ENCODE measurements around the gene NFKBIL1. TPM values are rescaled to one million over a fixed set of nuclear protein-coding genes. Genes with fewer than 3 reads are reported as not detected.

The NFKBIL1 gene
- total and polyA plus RNA-seq, 10 of the 15 experiments (the other 5 are each of a cell fraction or from before 2014, with no cell fraction given), result 0.19 to 15.1 (median 7.0) TPM

- TF ChIP-seq ZNF592 (IDR thresholded peaks at IDR 0.05) (no peak), ATF2 (IDR thresholded peaks at IDR 0.05; ENCODE audit: low read length) (peak; percentile 94), PKNOX1 (IDR thresholded peaks at IDR 0.05) (no peak), FOXK2 (IDR thresholded peaks at IDR 0.05) (no peak), YBX1 (IDR thresholded peaks at IDR 0.05) (no peak), KDM1A (IDR thresholded peaks at IDR 0.05; ENCODE audit: borderline replicate concordance) (no peak), NRF1 (conservative IDR thresholded peaks at IDR 0.05; ENCODE audit: low read depth, low read length) (no peak), POLR2AphosphoS2 (IDR thresholded peaks at IDR 0.05; ENCODE audit: low read depth, low read length) (no peak), ATF3 (IDR thresholded peaks at IDR 0.05; ENCODE audit: borderline replicate concordance, extremely low read depth, low read depth, low read length) (no peak), MAX (IDR thresholded peaks at IDR 0.05; ENCODE audit: low read depth, low read length) (peak; percentile 48; the same call in 1 of the 2 replicates), POLR2AphosphoS5 (IDR thresholded peaks at IDR 0.05; ENCODE audit: low read length) (peak; percentile 91), HCFC1 (IDR thresholded peaks at IDR 0.05; ENCODE audit: low read length) (no peak), SPI1 (IDR thresholded peaks at IDR 0.05; ENCODE audit: borderline replicate concordance, insufficient read depth, low read depth, low read length) (peak; percentile 44; the same call in 1 of the 2 replicates), STAT1 (conservative IDR thresholded peaks at IDR 0.05) (no peak), RELA (IDR thresholded peaks at IDR 0.05; ENCODE audit: borderline replicate concordance, partially characterized antibody) (peak; percentile 61), RFX5 (IDR thresholded peaks at IDR 0.05; ENCODE audit: low read depth, low read length) (no peak), ZSCAN29 (IDR thresholded peaks at IDR 0.05) (no peak), ASH2L (IDR thresholded peaks at IDR 0.05; ENCODE audit: borderline replicate concordance, low read depth) (no peak), RBBP5 (conservative IDR thresholded peaks at IDR 0.05) (no peak), IKZF2 (IDR thresholded peaks at IDR 0.05) (peak; percentile 98 to 99), ESRRA (IDR thresholded peaks at IDR 0.05; ENCODE audit: low read length) (no peak), KLF5 (IDR thresholded peaks at IDR 0.05; ENCODE audit: partially characterized antibody) (peak; percentile 39), EP300 (IDR thresholded peaks at IDR 0.05; ENCODE audit: borderline replicate concordance in 1 of 2, control insufficient read depth in 1 of 2, low read depth in 2 of 2, low read length in 2 of 2) (peak; percentile 79 to 92)
These were observed 11.5 kb downstream of the NFKBIL1 start (continued) for GRCh38 chr6:31558631-31559500.
